Measurements from ENCODE around the gene ERC2.

ERC2 gene

GRCh38 chr3:55526332-55527030 lies 941.8 kb downstream of the ERC2 start:
- H3K4me1 ChIP-seq (ENCODE audit: control insufficient read depth, insufficient read depth, low read length) = peaks cover 12% of the 10 kb centered on the region

DNA sequence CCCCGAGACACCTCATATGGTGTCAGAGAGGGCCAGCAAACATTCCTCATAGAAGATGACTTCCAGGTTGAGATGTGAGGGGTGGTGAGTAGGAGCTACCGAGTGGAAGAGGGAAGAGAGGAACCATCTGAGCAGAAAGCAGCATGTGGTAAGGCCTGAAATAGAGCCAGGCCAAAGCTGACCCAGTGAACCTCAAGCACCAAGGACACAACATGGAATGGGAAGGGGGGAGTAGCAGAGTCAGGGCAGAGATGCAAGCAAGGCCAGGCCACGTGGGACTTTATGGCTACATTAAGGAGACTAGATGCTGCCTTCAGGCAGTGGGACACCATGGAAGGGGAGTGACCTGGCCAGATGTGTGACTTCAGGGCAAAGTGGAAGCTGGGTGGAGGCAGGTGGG lies 942.8 kb downstream of the ERC2 start:
- H3K4me2 ChIP-seq (ENCODE audit: low read length) = no peak overlapping the region
- H3K36me3 ChIP-seq (ENCODE audit: insufficient read depth, low read length) = no peaks in the 10 kb centered on the region
- peaks cover 12% of the 10 kb centered on the region for H3K4me1 ChIP-seq (ENCODE audit: control insufficient read depth, insufficient read depth, low read length)
- no peak overlapping the region for H3K4me3 ChIP-seq (ENCODE audit: low read length)
- no peaks in the 10 kb centered on the region for H3K9me3 ChIP-seq (replicated peaks; ENCODE audit: low read length)
- no peaks in the 10 kb centered on the region for H3K27me3 ChIP-seq (ENCODE audit: control insufficient read depth, insufficient read depth, low read length)
- no peak overlapping the region for H3K9ac ChIP-seq (ENCODE audit: low read depth, low read length)

More at GRCh38 chr3:55526332-55527030, 941.8 kb downstream of the ERC2 start:
- no peaks in the 10 kb centered on the region for H3K9me3 ChIP-seq (replicated peaks; ENCODE audit: low read length)
- H3K4me3 ChIP-seq (ENCODE audit: low read length) = no peak overlapping the region
- no peaks in the 10 kb centered on the region for H3K27me3 ChIP-seq (ENCODE audit: control insufficient read depth, insufficient read depth, low read length)
- no peak overlapping the region for H3K4me2 ChIP-seq (ENCODE audit: low read length)
- H3K36me3 ChIP-seq (ENCODE audit: insufficient read depth, low read length) = no peaks in the 10 kb centered on the region
- no peak overlapping the region for H3K9ac ChIP-seq (ENCODE audit: low read depth, low read length)

- Histone ChIP-seq H3K9me3 (replicated peaks; ENCODE audit: low read length) (no peaks in the 10 kb centered on the region), H3K36me3 (ENCODE audit: insufficient read depth, low read length) (no peaks in the 10 kb centered on the region), H3K4me2 (ENCODE audit: low read length) (peak overlapping the region; percentile 31), H3K4me3 (ENCODE audit: low read length) (no peak overlapping the region), H3K4me1 (ENCODE audit: control insufficient read depth, insufficient read depth, low read length) (peaks cover 12% of the 10 kb centered on the region), H3K9ac (ENCODE audit: low read depth, low read length) (no peak overlapping the region), H3K27me3 (ENCODE audit: control insufficient read depth, insufficient read depth, low read length) (no peaks in the 10 kb centered on the region)
These were observed 943.6 kb downstream of the ERC2 start for GRCh38 chr3:55524565-55525244.

GRCh38 chr3:55523471-55523870 lies 944.8 kb downstream of the ERC2 start:
- Histone ChIP-seq H3K9ac (ENCODE audit: low read depth, low read length) (no peak overlapping the region), H3K4me3 (ENCODE audit: low read length) (no peak overlapping the region), H3K27me3 (ENCODE audit: control insufficient read depth, insufficient read depth, low read length) (no peaks in the 10 kb centered on the region), H3K36me3 (ENCODE audit: insufficient read depth, low read length) (no peaks in the 10 kb centered on the region), H3K4me1 (ENCODE audit: control insufficient read depth, insufficient read depth, low read length) (peaks cover 21% of the 10 kb centered on the region), H3K9me3 (replicated peaks; ENCODE audit: low read length) (no peaks in the 10 kb centered on the region), H3K4me2 (ENCODE audit: low read length) (no peak overlapping the region)

- H3K4me1 ChIP-seq (ENCODE audit: control insufficient read depth, insufficient read depth, low read length) = peaks cover 21% of the 10 kb centered on the region
- H3K27me3 ChIP-seq (ENCODE audit: control insufficient read depth, insufficient read depth, low read length) = no peaks in the 10 kb centered on the region
- no peaks in the 10 kb centered on the region for H3K9me3 ChIP-seq (replicated peaks; ENCODE audit: low read length)
- no peak overlapping the region for H3K4me3 ChIP-seq (ENCODE audit: low read length)
- no peak overlapping the region for H3K4me2 ChIP-seq (ENCODE audit: low read length)
- no peaks in the 10 kb centered on the region for H3K36me3 ChIP-seq (ENCODE audit: insufficient read depth, low read length)
- no peak overlapping the region for H3K9ac ChIP-seq (ENCODE audit: low read depth, low read length)
These were observed 946.4 kb downstream of the ERC2 start for GRCh38 chr3:55521738-55522421.

DNA sequence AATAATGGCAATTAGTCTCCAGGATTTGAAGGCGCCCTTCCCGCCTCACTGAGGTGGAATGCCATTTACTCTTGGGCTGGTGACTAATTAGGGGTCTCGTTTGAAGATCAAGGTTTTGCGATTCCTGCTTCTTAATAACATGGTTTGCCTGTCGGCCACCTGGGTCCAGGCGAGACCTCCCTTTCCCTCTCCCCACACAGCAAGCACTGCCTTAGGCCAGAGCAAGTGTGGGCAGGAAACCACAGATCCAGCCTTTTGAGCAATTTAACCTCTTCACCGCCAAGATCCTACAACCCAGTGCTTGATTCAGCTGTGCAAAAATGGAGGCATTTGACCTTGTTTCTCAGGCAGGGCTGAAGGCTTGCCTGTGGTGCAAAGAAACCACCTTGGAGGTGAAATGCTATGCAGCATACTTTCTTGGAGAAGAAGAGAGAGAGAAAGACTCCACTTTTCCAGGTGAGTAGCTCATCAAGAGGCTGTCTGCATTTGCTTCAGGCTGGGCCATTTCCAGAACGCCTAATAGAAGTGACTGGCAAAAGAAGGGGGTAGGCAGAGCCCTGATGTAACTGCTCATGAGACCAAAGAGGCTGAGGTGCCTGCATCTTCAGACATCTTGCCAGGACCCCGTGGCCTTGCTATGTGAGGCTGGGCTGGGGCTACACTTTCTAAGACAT lies 947.1 kb downstream of the ERC2 start:
- Histone ChIP-seq H3K4me1 (ENCODE audit: control insufficient read depth, insufficient read depth, low read length) (peaks cover 21% of the 10 kb centered on the region), H3K27me3 (ENCODE audit: control insufficient read depth, insufficient read depth, low read length) (no peaks in the 10 kb centered on the region), H3K4me3 (ENCODE audit: low read length) (no peak overlapping the region), H3K36me3 (ENCODE audit: insufficient read depth, low read length) (no peaks in the 10 kb centered on the region), H3K4me2 (ENCODE audit: low read length) (no peak overlapping the region), H3K9me3 (replicated peaks; ENCODE audit: low read length) (no peaks in the 10 kb centered on the region), H3K9ac (ENCODE audit: low read depth, low read length) (no peak overlapping the region)

DNA sequence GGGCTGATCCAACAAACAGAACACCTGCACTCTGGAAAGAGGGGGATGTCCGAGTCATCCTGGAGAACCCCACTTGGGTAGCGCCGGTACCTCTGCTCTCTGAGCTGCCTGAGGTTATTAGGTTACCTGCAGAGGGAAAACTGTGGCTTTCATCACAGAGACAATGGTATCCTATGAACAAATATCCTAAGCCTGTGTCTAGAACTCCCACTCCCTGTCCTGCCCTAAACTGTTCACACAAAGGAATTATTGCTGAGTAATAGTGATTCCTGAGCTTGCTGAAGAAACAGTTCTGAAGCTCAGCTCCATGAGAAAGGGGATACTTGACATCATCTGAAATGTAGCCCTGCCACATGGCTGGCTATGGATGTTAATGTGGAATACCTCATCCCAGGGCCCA lies 949.2 kb downstream of the ERC2 start:
- H3K36me3 ChIP-seq (ENCODE audit: insufficient read depth, low read length) = no peaks in the 10 kb centered on the region
- peaks cover 10% of the 10 kb centered on the region for H3K4me1 ChIP-seq (ENCODE audit: control insufficient read depth, insufficient read depth, low read length)
- no peak overlapping the region for H3K4me2 ChIP-seq (ENCODE audit: low read length)
- no peaks in the 10 kb centered on the region for H3K27me3 ChIP-seq (ENCODE audit: control insufficient read depth, insufficient read depth, low read length)
- H3K4me3 ChIP-seq (ENCODE audit: low read length) = no peak overlapping the region
- H3K9me3 ChIP-seq (replicated peaks; ENCODE audit: low read length) = no peaks in the 10 kb centered on the region
- peak overlapping the region; percentile 15 for H3K9ac ChIP-seq (ENCODE audit: low read depth, low read length)

DNA sequence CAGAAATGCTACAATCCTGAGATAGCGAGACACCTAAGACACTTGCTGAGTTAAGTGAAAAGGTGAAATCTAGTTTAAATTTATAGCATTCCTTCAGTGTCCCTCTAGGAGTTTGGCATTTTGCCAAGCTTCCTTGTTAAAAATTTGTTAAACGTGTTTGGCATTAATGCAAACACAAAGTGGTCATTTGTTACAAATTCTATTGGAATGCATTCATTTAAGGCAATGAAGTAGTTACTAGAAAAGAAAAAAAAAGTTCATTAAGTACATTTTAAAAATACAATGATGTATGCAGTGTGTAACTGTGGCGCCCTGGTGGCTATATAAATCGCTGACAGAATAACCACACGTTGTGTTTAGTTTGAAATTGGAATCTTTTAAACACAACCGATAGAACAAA lies 949.8 kb downstream of the ERC2 start:
- Histone ChIP-seq H3K4me2 (ENCODE audit: low read length) (no peak overlapping the region), H3K36me3 (ENCODE audit: insufficient read depth, low read length) (no peaks in the 10 kb centered on the region), H3K9me3 (replicated peaks; ENCODE audit: low read length) (no peaks in the 10 kb centered on the region), H3K27me3 (ENCODE audit: control insufficient read depth, insufficient read depth, low read length) (no peaks in the 10 kb centered on the region), H3K4me3 (ENCODE audit: low read length) (no peak overlapping the region), H3K9ac (ENCODE audit: low read depth, low read length) (peak overlapping the region; percentile 15), H3K4me1 (ENCODE audit: control insufficient read depth, insufficient read depth, low read length) (peaks cover 9% of the 10 kb centered on the region)

- Histone ChIP-seq H3K27me3 (ENCODE audit: control insufficient read depth, insufficient read depth, low read length) (no peaks in the 10 kb centered on the region), H3K9ac (ENCODE audit: low read depth, low read length) (no peak overlapping the region), H3K9me3 (replicated peaks; ENCODE audit: low read length) (no peaks in the 10 kb centered on the region), H3K4me3 (ENCODE audit: low read length) (no peak overlapping the region), H3K36me3 (ENCODE audit: insufficient read depth, low read length) (no peaks in the 10 kb centered on the region), H3K4me1 (ENCODE audit: control insufficient read depth, insufficient read depth, low read length) (peaks cover 24% of the 10 kb centered on the region), H3K4me2 (ENCODE audit: low read length) (no peak overlapping the region)
These were observed 951.8 kb downstream of the ERC2 start for GRCh38 chr3:55516392-55517030.

DNA sequence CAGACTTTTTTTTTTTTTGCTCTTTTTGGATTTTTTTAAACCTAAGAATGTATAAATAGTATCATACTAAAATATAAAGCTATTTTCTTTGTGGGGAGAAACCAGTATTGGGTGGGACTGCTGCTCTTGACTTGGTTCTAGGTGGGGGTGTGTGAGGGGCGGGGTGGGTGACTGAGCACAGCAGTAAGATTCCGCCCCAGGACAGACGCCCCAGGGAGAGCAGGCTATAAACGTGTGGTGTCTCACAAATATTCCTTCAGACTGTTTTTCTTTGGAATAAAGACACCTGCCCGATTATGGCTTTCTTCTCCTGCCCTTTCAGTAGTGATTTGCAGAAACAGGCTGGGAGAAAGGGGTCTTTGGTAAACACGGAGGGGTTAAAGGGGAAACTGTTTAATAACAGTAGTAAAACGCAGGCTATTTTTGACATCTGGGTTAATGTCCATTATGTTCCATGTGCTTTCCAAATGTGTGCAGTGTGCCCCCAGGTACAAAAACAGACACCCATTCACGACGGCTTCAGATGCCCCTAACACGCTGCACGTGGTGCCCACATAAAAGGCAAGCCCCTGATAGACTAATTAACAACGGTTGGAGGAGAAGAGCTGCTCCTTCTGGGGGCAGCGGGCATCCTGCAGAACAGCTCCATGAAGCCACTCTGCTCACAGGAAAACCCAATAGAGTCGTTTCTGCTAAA lies 952.6 kb downstream of the ERC2 start:
- Histone ChIP-seq H3K4me1 (ENCODE audit: control insufficient read depth, insufficient read depth, low read length) (peaks cover 25% of the 10 kb centered on the region), H3K4me2 (ENCODE audit: low read length) (no peak overlapping the region), H3K9ac (ENCODE audit: low read depth, low read length) (no peak overlapping the region), H3K4me3 (ENCODE audit: low read length) (no peak overlapping the region), H3K27me3 (ENCODE audit: control insufficient read depth, insufficient read depth, low read length) (no peaks in the 10 kb centered on the region), H3K9me3 (replicated peaks; ENCODE audit: low read length) (no peaks in the 10 kb centered on the region), H3K36me3 (ENCODE audit: insufficient read depth, low read length) (no peaks in the 10 kb centered on the region)
